Tibial nerve (tissue), 4 donors: ENCODE results near the gene MORN3. TPM values are rescaled to one million over a fixed set of nuclear protein-coding genes. Genes with fewer than 3 reads are reported as not detected.
A peak's percentile ranks its signal among the peaks of the same experiment; 100 is the strongest.

ENCODE experiments used
- DNase-seq, 2 donors: peaks; one replicate each; pipeline ENCODE4 v3.0.0-alpha.2; 2019; ENCODE audit warnings: low spot score in 2 of 2
- H3K27ac ChIP-seq, 4 donors: fragments of 200-600 bp; sonication (generic) in 3 of 4; one replicate each; pipeline ENCODE4 v1.5.1; 2017 to 2019; ENCODE audit warnings: mild to moderate bottlenecking in 1 of 4
- H3K27me3 ChIP-seq, 2 donors: fragments of 200-600 bp; sonication (generic) in 1 of 2; one replicate each; pipeline versions ENCODE4 v1.5.1 to v1.6.0; 2017 to 2019
- H3K36me3 ChIP-seq, 3 donors: fragments of 200-600 bp; sonication (generic); one replicate each; pipeline ENCODE4 v1.5.1; 2018 to 2019
- H3K4me1 ChIP-seq, 4 donors: fragments of 200-600 bp; sonication (generic) in 3 of 4; one replicate each; pipeline ENCODE4 v1.5.1; 2017 to 2019
- H3K4me3 ChIP-seq, 4 donors: fragments of 200-600 bp; sonication (generic) in 3 of 4; one replicate each; pipeline ENCODE4 v1.5.1; 2017 to 2019; ENCODE audit warnings: mild to moderate bottlenecking in 1 of 4, moderate library complexity in 1 of 4
- H3K9me3 ChIP-seq, 4 donors: fragments of 200-600 bp; sonication (generic) in 3 of 4; one replicate each; pipeline ENCODE4 v1.5.1; 2017 to 2019
- EP300 ChIP-seq, 2 donors: sonication (generic); formaldehyde crosslinking; IDR thresholded peaks; one replicate each; pipeline ENCODE4 v1.6.1; 2017; ENCODE audit warnings: antibody characterized with exemption in 2 of 2, mild to moderate bottlenecking in 1 of 2
- POLR2A ChIP-seq, 2 donors: fragments of 450-650 bp; IDR thresholded peaks; one replicate each; pipeline ENCODE4 v1.6.1; 2017; ENCODE audit warnings: antibody characterized with exemption in 2 of 2, mild to moderate bottlenecking in 2 of 2, moderate library complexity in 2 of 2
- WGBS, 2 donors: methylation state at CpG; one replicate each; pipeline ENCODE4 v1.1.5; 2018; 5-methylcytosine and 5-hydroxymethylcytosine counted together
- total RNA-seq, 4 donors: library from RNA; depleted of rRNA; stranded (reverse); fragments of >200 nt; gene quantifications; one replicate each; pipeline ENCODE4 v1.1.0, GENCODE V29; 2016
- TF ChIP-seq, protein P1 (sequence below), 5 experiments: fragments of 200-600 bp in 3 of 5; fragments of 450-650 bp in 2 of 5; sonication (generic) in 3 of 5; IDR thresholded peaks; one replicate each; pipeline ENCODE4 v1.5.1; 2016 to 2019; ENCODE audit warnings: antibody characterized with exemption in 5 of 5, mild to moderate bottlenecking in 3 of 5, moderate library complexity in 2 of 5

MORN3 gene
- total RNA-seq, 4 donors from 2014 or later, result under 0.01 TPM; not detected in 3

DNA sequence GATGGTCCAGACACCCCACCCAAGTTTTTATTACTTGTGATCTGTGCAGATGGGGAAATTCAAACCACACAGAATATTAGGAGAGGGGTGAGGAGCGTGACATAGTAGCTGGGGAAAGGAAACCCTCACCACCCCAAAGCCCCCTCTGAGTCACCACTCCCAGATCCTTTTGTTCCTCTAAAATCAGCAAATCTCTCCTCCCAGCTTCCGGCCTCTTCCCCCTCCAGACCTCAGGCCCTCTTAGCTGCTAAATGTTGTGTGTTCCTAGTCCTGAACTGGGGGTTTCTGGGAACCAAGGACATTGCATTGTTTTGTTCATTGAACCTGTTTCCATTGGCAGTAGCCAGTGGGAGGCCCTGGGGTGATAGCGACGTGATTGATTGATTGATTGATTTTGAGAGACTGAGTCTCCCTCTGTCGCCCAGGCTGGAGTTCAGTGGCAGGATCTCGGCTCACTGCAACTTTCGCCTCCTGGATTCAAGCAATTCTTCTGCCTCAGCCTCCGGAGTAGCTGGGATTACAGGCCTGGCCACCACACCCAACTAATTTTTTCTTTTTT, 49.0 kb downstream of the MORN3 start:
- WGBS, 2 donors, result 68% methylated on average over 8 of the region's 8 CpGs
- no peak overlapping the region for H3K27ac ChIP-seq

DNA sequence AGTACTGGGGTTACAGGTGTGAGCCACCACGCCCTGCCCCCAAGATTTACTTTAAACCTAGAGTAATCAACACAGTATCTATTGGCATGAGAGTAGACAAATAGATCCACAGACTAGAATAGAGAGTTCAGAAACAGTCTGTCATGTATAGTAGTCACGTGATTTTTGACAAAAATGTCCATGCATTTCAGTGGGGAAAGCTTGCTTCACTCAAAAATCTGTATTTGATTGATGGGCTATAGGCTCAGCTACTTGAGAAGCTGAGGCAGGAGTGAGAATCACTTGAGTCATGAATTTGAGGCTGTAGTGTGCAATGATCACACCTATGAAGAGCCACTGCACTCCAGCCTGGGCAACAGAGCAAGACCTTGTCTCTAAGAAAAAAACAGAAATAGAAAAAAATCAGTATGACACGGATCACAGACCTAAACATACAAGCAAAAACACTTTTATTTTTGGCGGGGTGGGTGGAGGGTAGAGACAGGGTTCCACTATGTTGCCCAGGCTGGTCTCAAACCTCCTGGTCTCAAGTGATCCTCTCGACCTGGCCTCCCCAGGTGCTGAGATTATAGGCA, 50.7 kb downstream of the MORN3 start:
- Histone ChIP-seq H3K4me3 (no peak overlapping the region), H3K9me3 (no peaks in the 10 kb centered on the region), H3K27me3 (no peaks in the 10 kb centered on the region), H3K4me1 (no peaks in the 10 kb centered on the region), H3K27ac (no peak overlapping the region), H3K36me3 (no peaks in the 10 kb centered on the region)
- TF ChIP-seq POLR2A (IDR thresholded peaks at IDR 0.05) (no peak), EP300 (IDR thresholded peaks at IDR 0.05) (no peak)
- TF ChIP-seq, protein P1, sequence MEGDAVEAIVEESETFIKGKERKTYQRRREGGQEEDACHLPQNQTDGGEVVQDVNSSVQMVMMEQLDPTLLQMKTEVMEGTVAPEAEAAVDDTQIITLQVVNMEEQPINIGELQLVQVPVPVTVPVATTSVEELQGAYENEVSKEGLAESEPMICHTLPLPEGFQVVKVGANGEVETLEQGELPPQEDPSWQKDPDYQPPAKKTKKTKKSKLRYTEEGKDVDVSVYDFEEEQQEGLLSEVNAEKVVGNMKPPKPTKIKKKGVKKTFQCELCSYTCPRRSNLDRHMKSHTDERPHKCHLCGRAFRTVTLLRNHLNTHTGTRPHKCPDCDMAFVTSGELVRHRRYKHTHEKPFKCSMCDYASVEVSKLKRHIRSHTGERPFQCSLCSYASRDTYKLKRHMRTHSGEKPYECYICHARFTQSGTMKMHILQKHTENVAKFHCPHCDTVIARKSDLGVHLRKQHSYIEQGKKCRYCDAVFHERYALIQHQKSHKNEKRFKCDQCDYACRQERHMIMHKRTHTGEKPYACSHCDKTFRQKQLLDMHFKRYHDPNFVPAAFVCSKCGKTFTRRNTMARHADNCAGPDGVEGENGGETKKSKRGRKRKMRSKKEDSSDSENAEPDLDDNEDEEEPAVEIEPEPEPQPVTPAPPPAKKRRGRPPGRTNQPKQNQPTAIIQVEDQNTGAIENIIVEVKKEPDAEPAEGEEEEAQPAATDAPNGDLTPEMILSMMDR (IDR thresholded peaks at IDR 0.05), result no peak
- no peak for DNase-seq
- WGBS, 2 donors, result 87 to 89% methylated on average over 5 of the region's 5 CpGs

More for the DNA sequence above, 49.0 kb downstream of the MORN3 start:
- TF ChIP-seq EP300 (IDR thresholded peaks at IDR 0.05) (no peak), POLR2A (IDR thresholded peaks at IDR 0.05) (no peak)
- TF ChIP-seq, protein P1 (IDR thresholded peaks at IDR 0.05), result no peak
- DNase-seq, result no peak
- Histone ChIP-seq H3K4me3 (no peak overlapping the region), H3K36me3 (no peaks in the 10 kb centered on the region), H3K27me3 (no peaks in the 10 kb centered on the region), H3K4me1 (peaks cover 0 to 6% (median 0%) of the 10 kb centered on the region in 4 donors), H3K9me3 (no peaks in the 10 kb centered on the region)

DNA sequence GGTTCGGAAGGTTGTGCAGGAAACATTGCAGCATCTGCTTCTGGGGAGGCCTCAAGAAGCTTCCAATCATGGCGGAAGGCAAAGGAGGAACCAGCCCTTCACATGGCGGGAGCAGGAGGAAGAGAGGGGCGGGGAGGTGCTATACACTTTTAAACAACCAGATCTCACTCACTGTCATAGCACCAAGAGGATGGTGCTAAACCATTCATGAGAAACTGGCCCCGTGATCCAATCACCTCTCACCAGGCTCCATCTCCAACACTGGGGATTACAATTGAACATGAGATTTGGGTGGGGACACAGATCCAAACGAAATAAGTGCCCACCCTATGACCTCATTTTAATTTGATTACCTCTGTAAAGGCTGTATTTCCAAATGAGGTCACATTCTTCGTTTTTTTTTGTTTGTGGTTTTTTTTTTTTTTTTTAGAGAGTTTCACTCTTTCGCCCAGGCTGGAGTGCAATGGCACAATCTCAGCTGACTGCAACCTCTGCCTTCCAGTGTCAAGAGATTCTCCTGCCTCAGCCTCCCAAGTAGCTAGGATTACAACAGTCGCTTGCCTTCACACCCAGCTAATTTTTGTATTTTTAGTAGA, 54.5 kb downstream of the MORN3 start:
- H3K9me3 ChIP-seq, result no peaks in the 10 kb centered on the region
- no peak for TF ChIP-seq EP300 (IDR thresholded peaks at IDR 0.05)
- TF ChIP-seq, protein P1 (IDR thresholded peaks at IDR 0.05), result no peak
- TF ChIP-seq POLR2A (IDR thresholded peaks at IDR 0.05), result no peak
- no peaks in the 10 kb centered on the region for H3K27me3 ChIP-seq
- H3K27ac ChIP-seq, result no peak overlapping the region
- H3K36me3 ChIP-seq, result no peaks in the 10 kb centered on the region
- 75 to 76% methylated on average over 9 of the region's 9 CpGs for WGBS, 2 donors
- no peak for DNase-seq
- no peak overlapping the region for H3K4me3 ChIP-seq
- peaks cover 0 to 15% (median 2%) of the 10 kb centered on the region in 4 donors for H3K4me1 ChIP-seq

DNA sequence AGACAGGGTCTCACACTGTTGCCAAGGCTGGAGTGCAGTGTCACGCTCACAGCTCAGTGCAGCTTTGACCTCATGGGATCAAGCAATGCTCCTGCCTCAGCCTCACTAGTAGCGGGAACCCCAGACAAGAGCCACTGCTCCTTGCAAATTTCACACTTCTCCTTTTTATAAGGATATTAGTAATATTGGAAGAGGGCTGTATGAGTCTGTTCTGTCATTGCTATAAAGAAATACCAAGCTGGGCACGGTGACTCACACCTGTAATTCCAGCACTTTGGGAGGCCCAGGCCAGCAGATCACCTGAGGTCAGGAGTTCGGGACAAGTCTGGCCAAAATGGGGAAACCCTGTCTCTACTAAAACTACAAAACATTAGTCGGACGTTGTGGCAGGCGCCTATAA, 56.0 kb downstream of the MORN3 start:
- Histone ChIP-seq H3K4me1 (peaks cover 0 to 16% (median 3%) of the 10 kb centered on the region in 4 donors), H3K36me3 (no peaks in the 10 kb centered on the region), H3K27ac (no peak overlapping the region), H3K9me3 (no peaks in the 10 kb centered on the region), H3K4me3 (no peak overlapping the region), H3K27me3 (no peaks in the 10 kb centered on the region)
- 86 to 89% methylated on average over 7 of the region's 7 CpGs for WGBS, 2 donors
- no peak for DNase-seq
- TF ChIP-seq EP300 (IDR thresholded peaks at IDR 0.05) (no peak), POLR2A (IDR thresholded peaks at IDR 0.05) (no peak)
- TF ChIP-seq, protein P1 (IDR thresholded peaks at IDR 0.05), result no peak

DNA sequence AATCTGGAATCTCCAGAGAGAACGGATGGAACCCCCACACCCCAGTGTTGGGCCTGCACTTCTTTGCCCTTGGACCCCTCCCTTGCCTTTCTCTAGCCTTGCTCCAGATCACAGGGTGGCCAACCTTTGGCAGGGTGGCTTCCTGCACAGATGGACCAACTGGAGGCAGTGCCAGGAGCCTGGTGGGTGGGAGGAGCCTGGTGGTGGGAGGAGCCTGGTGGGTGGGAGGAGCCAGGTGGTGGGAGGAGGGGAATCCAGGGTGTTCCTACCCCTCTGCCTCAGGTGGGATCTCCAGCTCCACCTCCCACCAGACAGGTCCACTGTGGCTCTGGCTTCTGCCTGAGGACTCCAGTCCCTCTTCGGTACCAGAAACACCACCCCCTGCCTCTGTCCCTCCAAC, 58.1 kb downstream of the MORN3 start:
- Histone ChIP-seq H3K4me3 (no peak overlapping the region), H3K27ac (peak overlapping the region in 2 of 4 donors; percentile 61 to 68), H3K27me3 (no peaks in the 10 kb centered on the region), H3K36me3 (no peaks in the 10 kb centered on the region), H3K9me3 (no peaks in the 10 kb centered on the region), H3K4me1 (peaks cover 0 to 16% (median 3%) of the 10 kb centered on the region in 4 donors)
- WGBS, 2 donors, result 85 to 88% methylated on average over 2 of the region's 2 CpGs
- TF ChIP-seq EP300 (IDR thresholded peaks at IDR 0.05), result no peak
- no peak for TF ChIP-seq POLR2A (IDR thresholded peaks at IDR 0.05)
- TF ChIP-seq, protein P1 (IDR thresholded peaks at IDR 0.05), result no peak
- DNase-seq, result no peak
